ENCODE measurements around the gene MYL4. TPM values are rescaled to one million over a fixed set of nuclear protein-coding genes. Genes with fewer than 3 reads are reported as not detected.

The MYL4 gene
- total RNA-seq, 4 donors from 2014 or later: 3.2 TPM; not detected in 3

GRCh38 chr17:47218896-47219430 lies 9.8 kb downstream of the MYL4 start:
- TF ChIP-seq POLR2A (IDR thresholded peaks at IDR 0.05) (no peak), CTCF (IDR thresholded peaks at IDR 0.05) (no peak)
- peaks cover 0 to under 1% of the 10 kb centered on the region in 2 donors for H3K4me1 ChIP-seq

GRCh38 chr17:47219621-47220475 lies 10.7 kb downstream of the MYL4 start:
- Histone ChIP-seq H3K27me3 (no peaks in the 10 kb centered on the region), H3K27ac (no peak overlapping the region), H3K9me3 (no peaks in the 10 kb centered on the region), H3K4me3 (no peak overlapping the region), H3K4me1 (peaks cover 0 to 8% of the 10 kb centered on the region in 2 donors), H3K36me3 (no peaks in the 10 kb centered on the region)
- intact Hi-C loops (cut with DNase I; ENCODE audit: low total_unique reads): no loop called here
- no peak for DNase-seq
- TF ChIP-seq POLR2A (IDR thresholded peaks at IDR 0.05) (no peak), CTCF (IDR thresholded peaks at IDR 0.05) (no peak)

More at GRCh38 chr17:47218896-47219430, 9.8 kb downstream of the MYL4 start:
- H3K9me3 ChIP-seq: no peaks in the 10 kb centered on the region
- no peak for DNase-seq
- no peaks in the 10 kb centered on the region for H3K36me3 ChIP-seq
- intact Hi-C loops (cut with DNase I; ENCODE audit: low total_unique reads): no loop called here
- H3K27ac ChIP-seq: no peak overlapping the region
- no peak overlapping the region for H3K4me3 ChIP-seq
- no peaks in the 10 kb centered on the region for H3K27me3 ChIP-seq

GRCh38 chr17:47220531-47220999 lies 11.4 kb downstream of the MYL4 start:
- H3K36me3 ChIP-seq: no peaks in the 10 kb centered on the region
- intact Hi-C loops (cut with DNase I; ENCODE audit: low total_unique reads): no loop called here
- TF ChIP-seq POLR2A (IDR thresholded peaks at IDR 0.05): no peak
- TF ChIP-seq CTCF (IDR thresholded peaks at IDR 0.05): no peak
- no peaks in the 10 kb centered on the region for H3K27me3 ChIP-seq
- no peak overlapping the region for H3K27ac ChIP-seq
- no peak for DNase-seq
- no peak overlapping the region for H3K4me3 ChIP-seq
- H3K4me1 ChIP-seq: peaks cover 0 to 8% of the 10 kb centered on the region in 2 donors
- H3K9me3 ChIP-seq: no peaks in the 10 kb centered on the region

GRCh38 chr17:47221154-47221553 lies 12.0 kb downstream of the MYL4 start:
- intact Hi-C loops (cut with DNase I; ENCODE audit: low total_unique reads): no loop called here
- no peak for TF ChIP-seq CTCF (IDR thresholded peaks at IDR 0.05)
- no peak for TF ChIP-seq POLR2A (IDR thresholded peaks at IDR 0.05)
- Histone ChIP-seq H3K4me1 (peaks cover 0 to 10% of the 10 kb centered on the region in 2 donors), H3K36me3 (no peaks in the 10 kb centered on the region), H3K27me3 (no peaks in the 10 kb centered on the region), H3K27ac (no peak overlapping the region), H3K4me3 (no peak overlapping the region), H3K9me3 (no peaks in the 10 kb centered on the region)
- DNase-seq: no peak

GRCh38 chr17:47222047-47222446 lies 12.9 kb downstream of the MYL4 start:
- TF ChIP-seq CTCF (IDR thresholded peaks at IDR 0.05) (no peak), POLR2A (IDR thresholded peaks at IDR 0.05) (no peak)
- Histone ChIP-seq H3K4me3 (no peak overlapping the region), H3K27me3 (no peaks in the 10 kb centered on the region), H3K9me3 (no peaks in the 10 kb centered on the region), H3K36me3 (no peaks in the 10 kb centered on the region), H3K27ac (no peak overlapping the region), H3K4me1 (peaks cover 0 to 15% of the 10 kb centered on the region in 2 donors)
- intact Hi-C loops (cut with DNase I; ENCODE audit: low total_unique reads): no loop called here
- no peak for DNase-seq

Measured in uterus (tissue), 4 donors.